AG10803 (cell line): ENCODE results near the gene STARD9.

Source experiments
- DNase-seq: peaks from one replicate; pipeline ENCODE4 v3.0.0; 2010; ENCODE audit warnings: low read depth
- H3K4me3 ChIP-seq: 2 replicates; pipeline ENCODE4 v1.5.1; 2011; ENCODE audit warnings: mild to moderate bottlenecking, low read length, control low read depth
- CTCF ChIP-seq: conservative IDR thresholded peaks from 2 replicates; pipeline ENCODE4 v1.5.1; 2011; ENCODE audit warnings: mild to moderate bottlenecking, low read length, control low read depth, inconsistent platforms

The STARD9 gene

DNA sequence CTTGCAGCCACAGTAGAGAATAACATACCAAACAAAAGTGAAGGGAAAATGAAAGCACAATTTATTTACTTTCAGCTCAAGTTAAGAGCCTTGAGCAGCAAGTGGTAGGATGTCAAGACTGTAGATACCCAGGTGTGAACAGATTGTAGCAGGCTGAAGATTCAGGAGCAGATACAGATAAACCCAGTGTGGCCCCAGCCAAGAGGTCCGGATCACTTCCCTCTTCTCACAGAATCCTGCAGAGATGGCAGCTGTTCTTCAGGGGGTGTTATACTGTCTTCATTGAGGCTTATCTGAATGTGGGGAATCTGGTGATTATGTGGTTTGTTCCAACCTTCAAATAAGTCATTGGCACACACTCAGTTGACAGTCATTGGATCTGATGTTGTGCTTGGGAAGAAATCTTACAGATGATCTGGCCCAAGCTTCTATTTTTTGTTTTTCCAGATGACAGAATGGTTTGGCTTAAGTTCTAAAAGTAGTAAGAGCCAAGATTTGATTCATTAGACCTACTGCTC, 2.2 kb downstream of the STARD9 start:
- peak; percentile 82 for DNase-seq
- TF ChIP-seq CTCF = no peak
- no peak overlapping the region; the same call in 1 of the 2 replicates for H3K4me3 ChIP-seq

DNA sequence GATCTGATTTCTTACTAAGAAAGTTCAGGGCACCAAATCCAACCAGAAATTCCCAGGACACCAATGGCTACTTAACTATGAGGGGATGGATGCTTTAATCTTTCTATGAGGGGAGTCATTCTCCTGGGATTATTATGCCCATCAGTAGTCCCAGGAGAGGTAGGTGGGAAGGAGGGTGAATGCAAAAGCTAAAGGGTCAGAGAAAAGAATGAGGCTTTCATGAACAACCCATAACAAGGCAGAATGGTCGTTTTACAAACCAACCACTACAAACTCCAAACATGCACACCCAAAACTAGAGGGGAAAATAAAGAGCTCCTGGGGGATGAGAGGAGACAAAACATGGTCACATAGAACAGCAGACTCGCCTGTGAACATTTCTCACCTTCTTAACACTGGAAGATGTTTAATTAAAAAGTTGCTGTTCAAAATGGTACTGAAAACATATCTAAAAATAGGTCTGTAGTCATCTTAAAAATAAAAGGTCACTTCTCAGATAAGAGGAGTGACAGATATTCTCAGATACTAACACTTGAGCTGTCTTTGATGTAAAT, 3.7 kb downstream of the STARD9 start:
- no peak for DNase-seq
- H3K4me3 ChIP-seq = no peak overlapping the region
- no peak for TF ChIP-seq CTCF

- peak overlapping the region; percentile 57 for H3K4me3 ChIP-seq
- DNase-seq = peak; percentile 70
- no peak for TF ChIP-seq CTCF
Measured at GRCh38 chr15:42581272-42581730, 5.9 kb downstream of the STARD9 start.

DNA sequence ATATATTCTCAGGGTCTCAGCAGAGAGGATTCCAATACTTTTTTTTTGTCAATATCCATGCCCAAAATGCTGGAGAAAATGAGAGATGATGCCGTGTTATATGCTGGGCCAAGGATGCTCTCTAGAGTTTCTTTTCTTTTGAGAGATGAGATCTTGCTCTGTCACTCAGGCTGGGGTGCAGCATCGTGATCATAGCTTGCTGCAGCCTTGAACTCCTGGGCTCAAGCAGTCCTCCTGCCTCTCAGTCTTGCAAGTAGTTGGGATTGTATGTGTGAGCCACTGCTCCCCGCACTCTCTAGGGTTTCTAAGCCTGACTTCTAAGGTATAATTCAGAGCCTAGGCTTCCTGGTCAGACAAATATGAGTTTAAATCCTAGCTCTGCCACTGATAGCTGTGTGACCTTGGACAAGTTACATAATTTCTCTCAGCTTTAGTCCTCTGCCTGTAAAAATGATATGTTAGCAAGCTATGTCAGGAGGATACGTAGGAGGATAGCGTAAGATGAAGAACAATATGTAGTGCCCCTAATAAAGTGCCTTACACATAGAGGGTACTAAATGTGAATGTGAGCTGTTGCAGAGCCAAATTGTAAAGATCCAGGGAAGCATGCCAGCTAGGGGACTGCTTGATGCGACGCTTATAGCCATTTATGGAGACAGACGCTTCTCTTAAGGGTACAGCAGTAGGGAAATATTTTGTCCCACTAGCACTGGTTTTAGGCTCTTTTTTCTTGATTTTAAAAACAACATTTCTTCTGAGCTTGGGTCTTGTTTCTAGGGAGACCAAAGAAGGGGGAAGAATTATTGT, 7.4 kb downstream of the STARD9 start:
- H3K4me3 ChIP-seq = no peak overlapping the region
- DNase-seq = no peak
- no peak for TF ChIP-seq CTCF

GRCh38 chr15:42584031-42584765, 8.8 kb downstream of the STARD9 start:
- DNase-seq = no peak
- no peak overlapping the region for H3K4me3 ChIP-seq

GRCh38 chr15:42590619-42591237, 15.3 kb downstream of the STARD9 start:
- DNase-seq = no peak
- no peak for TF ChIP-seq CTCF
- no peak overlapping the region for H3K4me3 ChIP-seq

More at GRCh38 chr15:42584031-42584765, 8.8 kb downstream of the STARD9 start:
- no peak for TF ChIP-seq CTCF
